NT2/D1 (cell line): ENCODE measurements around the gene ARV1.

Experiments used
- SUZ12 ChIP-seq: IDR thresholded peaks from 2 replicates; pipeline ENCODE4 v1.6.1; 2011; ENCODE audit not compliant: insufficient read length, insufficient read depth; ENCODE audit errors: extremely low read depth
- ZNF274 ChIP-seq: IDR thresholded peaks from 2 replicates; pipeline ENCODE4 v1.6.1; 2011; ENCODE audit warnings: mild to moderate bottlenecking, low read depth, low read length

DNA sequence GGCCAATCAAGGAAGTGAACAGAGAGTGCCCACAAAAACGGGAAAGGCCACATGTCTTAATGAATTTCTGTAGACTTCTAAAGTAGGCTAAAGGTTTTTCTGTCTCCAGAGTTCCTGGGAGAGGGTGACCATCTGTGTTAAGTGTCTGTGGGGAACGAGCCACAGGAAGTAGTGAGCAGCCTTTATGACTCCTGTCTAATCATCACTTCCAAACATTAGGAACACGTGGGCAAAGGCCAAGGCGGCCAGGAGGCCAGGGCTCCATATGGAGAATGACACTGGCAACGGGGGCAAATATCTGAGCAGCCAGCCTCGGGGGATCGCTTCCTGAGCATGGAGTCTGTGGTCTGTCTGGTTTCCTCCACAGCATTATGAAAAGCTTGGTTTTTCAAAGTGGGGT lies 54.1 kb downstream of the ARV1 start:
- no peak for TF ChIP-seq ZNF274
- no peak for TF ChIP-seq SUZ12
